Activated CD8-positive, alpha-beta memory T cell treated with anti-CD3 and anti-CD28 coated beads, Interleukin-2, amount 50 U/mL, for 1 hour (primary cell): ENCODE measurements around the gene TNS2.
A peak's percentile ranks its signal among the peaks of the same experiment; 100 is the strongest.
"Not testable (repeated sequence)": the region's sequence is repeated elsewhere in the genome, so short reads cannot be mapped to it uniquely, and the experiment has no call there.

ENCODE experiments used
- DNase-seq: peaks from one replicate; pipeline ENCODE4 v3.0.0-alpha.2; 2020; ENCODE audit errors: extremely low read depth

Gene TNS2, protein sequence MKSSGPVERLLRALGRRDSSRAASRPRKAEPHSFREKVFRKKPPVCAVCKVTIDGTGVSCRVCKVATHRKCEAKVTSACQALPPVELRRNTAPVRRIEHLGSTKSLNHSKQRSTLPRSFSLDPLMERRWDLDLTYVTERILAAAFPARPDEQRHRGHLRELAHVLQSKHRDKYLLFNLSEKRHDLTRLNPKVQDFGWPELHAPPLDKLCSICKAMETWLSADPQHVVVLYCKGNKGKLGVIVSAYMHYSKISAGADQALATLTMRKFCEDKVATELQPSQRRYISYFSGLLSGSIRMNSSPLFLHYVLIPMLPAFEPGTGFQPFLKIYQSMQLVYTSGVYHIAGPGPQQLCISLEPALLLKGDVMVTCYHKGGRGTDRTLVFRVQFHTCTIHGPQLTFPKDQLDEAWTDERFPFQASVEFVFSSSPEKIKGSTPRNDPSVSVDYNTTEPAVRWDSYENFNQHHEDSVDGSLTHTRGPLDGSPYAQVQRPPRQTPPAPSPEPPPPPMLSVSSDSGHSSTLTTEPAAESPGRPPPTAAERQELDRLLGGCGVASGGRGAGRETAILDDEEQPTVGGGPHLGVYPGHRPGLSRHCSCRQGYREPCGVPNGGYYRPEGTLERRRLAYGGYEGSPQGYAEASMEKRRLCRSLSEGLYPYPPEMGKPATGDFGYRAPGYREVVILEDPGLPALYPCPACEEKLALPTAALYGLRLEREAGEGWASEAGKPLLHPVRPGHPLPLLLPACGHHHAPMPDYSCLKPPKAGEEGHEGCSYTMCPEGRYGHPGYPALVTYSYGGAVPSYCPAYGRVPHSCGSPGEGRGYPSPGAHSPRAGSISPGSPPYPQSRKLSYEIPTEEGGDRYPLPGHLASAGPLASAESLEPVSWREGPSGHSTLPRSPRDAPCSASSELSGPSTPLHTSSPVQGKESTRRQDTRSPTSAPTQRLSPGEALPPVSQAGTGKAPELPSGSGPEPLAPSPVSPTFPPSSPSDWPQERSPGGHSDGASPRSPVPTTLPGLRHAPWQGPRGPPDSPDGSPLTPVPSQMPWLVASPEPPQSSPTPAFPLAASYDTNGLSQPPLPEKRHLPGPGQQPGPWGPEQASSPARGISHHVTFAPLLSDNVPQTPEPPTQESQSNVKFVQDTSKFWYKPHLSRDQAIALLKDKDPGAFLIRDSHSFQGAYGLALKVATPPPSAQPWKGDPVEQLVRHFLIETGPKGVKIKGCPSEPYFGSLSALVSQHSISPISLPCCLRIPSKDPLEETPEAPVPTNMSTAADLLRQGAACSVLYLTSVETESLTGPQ (N-terminal part only)

GRCh38 chr12:53049571-53050318 lies at the start of gene TNS2:
Gene TNS2 (plus strand): TSS chr12:53050065. CDS start chr12:53050186, 121 bp downstream.
- no peak for DNase-seq

DNA sequence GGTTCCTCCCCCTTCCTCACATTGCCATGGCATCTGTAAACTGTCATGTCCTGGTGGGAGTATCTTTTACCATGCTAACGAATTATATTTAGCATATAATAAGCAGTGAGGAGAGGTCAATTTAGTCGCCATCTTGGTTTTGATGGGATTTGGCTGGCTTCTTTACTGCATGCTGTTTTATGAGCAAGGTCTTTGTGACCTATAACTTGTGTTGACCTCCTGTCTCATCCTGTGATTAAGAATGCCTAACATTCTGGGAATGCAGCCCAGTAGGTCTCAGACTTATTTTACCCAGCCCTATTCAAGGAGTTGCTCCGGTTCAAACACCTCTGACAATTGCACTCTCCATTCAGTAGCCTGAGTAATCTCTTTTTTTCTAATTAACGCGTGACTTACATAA lies 45.7 kb upstream of the TNS2 start:
- DNase-seq: no peak

- no peak for DNase-seq
These were observed 45.3 kb upstream of the TNS2 start for GRCh38 chr12:53004582-53004981.

GRCh38 chr12:53005215-53005985 lies 44.5 kb upstream of the TNS2 start:
- DNase-seq: no peak

DNA sequence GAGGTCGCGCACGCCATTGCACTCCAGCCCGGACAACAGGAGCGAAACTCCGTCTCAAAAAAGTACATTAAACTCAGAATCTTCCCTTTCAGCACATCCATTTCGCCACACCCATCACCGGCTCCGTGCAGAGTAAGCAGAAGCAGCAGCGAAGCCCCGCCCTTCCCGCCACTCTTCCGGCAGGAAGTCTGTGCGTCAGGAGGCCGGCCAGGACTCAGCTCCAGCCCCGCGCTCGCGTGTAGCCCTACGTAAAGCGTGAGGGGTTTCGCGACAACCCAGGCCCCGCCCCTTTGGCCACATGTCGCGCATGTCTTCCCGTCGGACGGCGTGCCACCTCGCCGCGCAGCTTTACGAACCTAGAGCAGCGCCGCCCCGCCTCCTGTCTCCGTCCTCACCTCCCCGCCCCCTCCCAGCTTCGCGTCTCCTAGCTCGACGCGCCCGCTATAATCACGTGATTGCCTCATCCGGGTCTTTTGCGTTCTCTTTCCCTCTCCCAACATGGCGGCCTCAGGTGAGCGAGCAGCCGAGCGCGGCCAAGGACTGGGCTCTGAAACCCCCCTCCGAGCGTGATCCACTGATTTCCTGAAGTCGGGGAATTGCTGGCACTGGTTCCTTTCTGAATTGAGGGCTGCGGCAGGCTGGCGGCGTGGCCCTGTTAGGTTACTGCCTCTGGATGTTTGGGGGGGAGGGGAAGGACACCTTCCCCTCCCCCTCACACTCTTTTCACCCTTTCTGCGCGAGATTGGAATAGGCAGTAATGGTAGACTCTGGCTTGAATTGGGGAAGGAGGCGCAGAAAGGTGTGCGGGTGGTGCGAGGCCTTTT lies 43.7 kb upstream of the TNS2 start, which contains the start of gene EIF4B:
EIF4B (plus strand) TSS at position 471 of the 824 bp plus-strand sequence; CDS start at position 499, 28 bp downstream.
- DNase-seq: peak; percentile 100

DNA sequence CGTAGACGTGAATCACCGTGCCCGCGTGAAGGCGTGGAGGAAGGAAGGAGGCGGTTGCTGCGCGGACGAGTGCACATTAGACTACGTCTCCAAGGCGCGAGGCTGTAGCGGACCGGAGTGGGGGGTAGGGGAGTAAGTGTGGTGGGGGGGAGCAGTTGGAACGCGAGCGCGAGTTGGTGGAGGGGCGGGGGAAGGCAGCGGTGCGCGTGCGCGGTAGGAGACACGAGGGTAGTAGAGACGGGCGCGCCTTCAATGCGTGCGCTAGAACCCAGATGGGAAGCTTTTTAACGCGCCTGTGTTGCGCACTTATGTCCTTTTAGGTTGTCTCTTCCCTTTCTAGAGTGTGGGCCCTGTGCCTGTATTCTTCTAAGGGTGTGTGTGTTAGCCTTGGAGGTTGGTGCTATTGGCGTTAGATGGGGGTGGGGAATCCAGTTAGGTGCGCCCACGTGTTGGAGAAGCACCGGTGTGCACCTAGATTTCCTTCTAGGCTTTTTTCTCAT lies 43.0 kb upstream of the TNS2 start:
- peak; percentile 57 for DNase-seq

- no peak for DNase-seq
These were observed 42.5 kb upstream of the TNS2 start for GRCh38 chr12:53007343-53007742.

DNA sequence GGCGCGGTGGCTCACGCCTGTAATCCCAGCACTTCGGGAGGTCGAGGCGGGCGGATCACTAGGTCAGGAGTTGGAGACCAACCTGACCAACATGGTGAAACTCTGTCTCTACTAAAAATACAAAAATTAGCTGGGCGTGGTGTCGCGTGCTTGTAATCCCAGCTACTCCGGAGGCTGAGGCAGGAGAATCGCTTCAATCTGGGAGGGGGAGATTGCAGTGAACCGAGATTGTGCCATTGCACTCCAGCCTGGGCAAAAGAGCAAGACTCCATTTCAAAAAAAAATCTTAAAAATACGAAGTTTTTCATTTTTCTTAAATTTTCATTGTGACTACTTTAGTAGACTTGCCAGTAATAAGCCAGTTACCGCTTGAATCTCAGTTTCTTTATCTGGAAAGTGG lies 41.1 kb upstream of the TNS2 start:
- not testable (repeated sequence) for DNase-seq

DNA sequence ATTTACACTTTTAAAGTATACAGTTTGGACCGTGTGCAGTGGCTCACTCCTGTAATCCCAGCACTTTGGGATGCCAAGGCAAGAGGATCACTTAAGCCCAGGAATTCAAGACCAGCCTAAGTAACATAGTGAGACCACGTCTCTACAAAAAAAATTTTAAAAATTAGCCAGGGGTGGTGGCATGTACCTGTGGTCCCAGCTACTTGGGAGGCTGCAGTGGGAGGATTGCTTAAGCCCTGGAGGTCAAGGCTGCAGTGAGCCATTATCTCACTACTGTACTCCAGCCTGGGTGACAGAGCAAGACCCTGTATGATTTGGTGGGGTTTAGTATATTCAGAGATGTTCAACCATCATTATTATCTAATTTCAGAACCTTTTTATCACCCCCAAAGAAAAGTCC lies 38.9 kb upstream of the TNS2 start:
- no peak for DNase-seq

DNA sequence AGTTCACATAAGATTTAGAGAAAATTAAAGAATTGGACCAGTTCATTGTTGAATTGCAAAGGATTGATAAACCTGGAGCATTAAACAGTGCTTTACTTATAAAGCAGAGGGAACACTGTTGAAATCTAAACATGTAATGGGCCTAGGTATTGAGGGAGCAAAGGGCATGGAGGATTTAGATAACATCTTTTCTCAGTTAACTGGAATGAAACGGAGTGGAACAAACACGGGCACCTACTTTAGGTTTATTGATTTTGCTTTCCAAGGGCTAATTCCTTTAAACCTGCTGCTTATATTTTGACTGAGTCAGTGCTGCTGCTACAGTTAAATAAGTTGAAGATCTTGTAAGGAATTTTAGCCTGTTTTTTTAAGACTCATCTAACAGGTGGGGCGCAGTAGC lies 38.0 kb upstream of the TNS2 start:
- no peak for DNase-seq

GRCh38 chr12:53012928-53013327 lies 36.9 kb upstream of the TNS2 start:
- DNase-seq: no peak

DNA sequence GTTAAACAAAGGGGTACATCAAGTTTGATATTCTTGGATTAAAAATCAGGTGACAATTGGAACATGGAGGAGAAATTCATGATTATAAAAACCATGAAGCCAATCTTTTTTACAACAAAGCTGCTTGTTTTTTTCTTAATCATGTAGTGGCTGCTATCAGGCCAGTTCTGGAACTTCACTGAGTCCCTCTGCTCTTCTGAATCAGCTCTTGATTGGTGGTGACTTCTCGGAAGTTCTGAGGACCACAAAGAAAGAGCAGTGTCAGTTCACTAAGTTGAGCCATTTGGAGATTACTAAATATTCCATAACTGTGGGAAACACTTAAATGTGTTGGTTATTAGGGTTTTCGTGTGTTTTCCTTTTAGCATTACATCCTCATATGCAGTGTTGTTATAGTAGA lies 35.2 kb upstream of the TNS2 start:
- no peak for DNase-seq

- no peak for DNase-seq
These were observed 24.6 kb upstream of the TNS2 start for GRCh38 chr12:53025250-53025649.

- DNase-seq: not testable (repeated sequence)
These were observed 22.9 kb upstream of the TNS2 start for GRCh38 chr12:53027014-53027413.

DNA sequence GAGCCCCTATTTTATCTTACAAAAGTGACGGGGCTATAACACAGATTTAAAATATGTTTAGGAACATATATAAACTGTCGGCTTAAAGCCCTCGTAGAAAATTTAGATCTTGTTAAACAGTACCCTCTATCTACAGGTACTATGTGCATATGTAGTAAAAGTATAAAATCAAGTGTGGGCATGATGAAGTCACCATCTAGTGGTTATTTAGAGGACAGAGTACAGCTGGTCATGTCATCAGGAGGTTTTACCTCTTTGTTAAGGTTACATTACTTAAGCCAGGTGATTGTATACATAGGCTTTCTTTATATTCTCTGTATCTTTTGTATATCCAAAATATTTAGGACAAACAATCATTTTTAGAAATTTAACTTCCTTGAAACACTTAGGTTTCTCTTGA lies 18.2 kb upstream of the TNS2 start:
- no peak for DNase-seq

- not testable (repeated sequence) for DNase-seq
These were observed 16.0 kb upstream of the TNS2 start for GRCh38 chr12:53033832-53034231.

DNA sequence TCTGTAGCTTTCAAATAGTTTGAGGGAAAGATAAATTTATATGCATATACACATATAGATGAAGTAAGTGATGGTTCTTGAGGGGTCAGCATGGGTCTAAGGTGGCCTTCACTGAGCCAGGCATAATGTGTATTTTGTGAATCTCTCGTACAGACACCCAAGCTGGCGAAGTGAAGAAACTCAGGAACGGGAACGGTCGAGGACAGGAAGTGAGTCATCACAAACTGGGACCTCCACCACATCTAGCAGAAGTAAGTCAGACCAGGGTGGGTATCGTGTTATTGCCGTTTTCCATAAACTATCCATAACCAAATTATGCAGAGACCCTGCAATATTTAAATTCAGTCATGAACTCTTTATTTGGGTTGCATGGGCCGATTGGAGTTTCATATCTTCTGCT lies 15.4 kb upstream of the TNS2 start:
- no peak for DNase-seq

DNA sequence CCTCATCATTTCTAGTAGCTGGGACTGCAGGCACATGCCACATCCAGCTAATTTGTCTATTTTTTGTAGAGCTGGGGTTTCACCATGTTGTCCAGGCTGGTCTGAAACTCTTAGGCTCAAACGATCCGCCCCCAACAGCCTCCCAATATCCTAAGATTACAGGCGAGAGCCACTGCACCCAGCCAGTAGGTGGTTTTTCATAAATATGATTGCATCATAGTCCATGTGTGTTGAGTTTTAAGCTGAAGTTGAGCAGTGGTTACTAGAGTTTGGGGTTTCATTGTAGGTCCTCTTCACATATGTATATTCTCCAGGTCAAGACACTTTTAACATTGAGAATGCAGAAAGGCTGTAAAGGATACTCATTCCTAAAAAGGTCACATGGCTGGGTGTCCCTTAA lies 13.1 kb upstream of the TNS2 start:
- DNase-seq: no peak

DNA sequence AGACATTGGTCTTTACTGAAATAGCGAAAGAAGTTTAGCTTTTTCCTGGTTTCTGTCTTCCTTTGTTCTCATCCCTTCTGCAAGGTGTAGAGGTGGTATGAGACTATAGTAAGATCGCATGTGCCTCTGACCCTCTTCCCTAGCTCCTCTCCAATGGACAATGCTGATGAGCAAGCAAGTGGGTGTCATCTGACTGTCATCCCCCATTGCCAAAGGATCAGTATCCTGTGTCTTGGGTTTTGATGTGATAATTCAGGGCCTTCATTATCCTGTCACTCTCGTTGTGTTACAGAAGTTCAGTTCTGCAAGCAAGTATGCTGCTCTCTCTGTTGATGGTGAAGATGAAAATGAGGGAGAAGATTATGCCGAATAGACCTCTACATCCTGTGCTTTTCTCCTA lies 10.0 kb upstream of the TNS2 start:
- no peak for DNase-seq
